BLaER1 treated with 17β-estradiol and CSF1 and Interleukin-3, amounts not matched to agents 10 nM and 100 nM (cell line): Measurements from ENCODE around the gene MKLN1.
A peak's percentile ranks its signal among the peaks of the same experiment; 100 is the strongest.

Experiments used
- H3K27ac ChIP-seq, 11 experiments: shearing (Covaris generic); formaldehyde crosslinking; 2 replicates each; pipeline ENCODE4 v1.8.1; 2022
- H3K27me3 ChIP-seq, 11 experiments: shearing (Covaris generic); formaldehyde crosslinking; 2 replicates each; pipeline ENCODE4 v1.8.1; 2022
- H3K36me3 ChIP-seq, 11 experiments: shearing (Covaris generic); formaldehyde crosslinking; 2 replicates each; pipeline ENCODE4 v1.8.1; 2022
- H3K4me1 ChIP-seq, 10 experiments: shearing (Covaris generic); formaldehyde crosslinking; 2 replicates each; pipeline ENCODE4 v1.8.1; 2022
- H3K4me2 ChIP-seq, 11 experiments: shearing (Covaris generic); formaldehyde crosslinking; 2 replicates each; pipeline ENCODE4 v1.8.1; 2022
- H3K4me3 ChIP-seq, 10 experiments: shearing (Covaris generic); formaldehyde crosslinking; 2 replicates each; pipeline ENCODE4 v1.8.1; 2022
- H3K9ac ChIP-seq, 11 experiments: shearing (Covaris generic); formaldehyde crosslinking; 2 replicates each; pipeline ENCODE4 v1.8.1; 2022
- H3K9me3 ChIP-seq, 11 experiments: shearing (Covaris generic); formaldehyde crosslinking; replicated peaks in 1 of 11; 2 replicates each; pipeline ENCODE4 v1.8.1; 2022
- H4K20me1 ChIP-seq, 11 experiments: shearing (Covaris generic); formaldehyde crosslinking; 2 replicates each; pipeline ENCODE4 v1.8.1; 2022
- Cebpa-rat ChIP-seq, 11 experiments: shearing (Covaris generic); IDR thresholded peaks; 2 replicates each; pipeline ENCODE4 v1.8.1; 2022

MKLN1 gene

GRCh38 chr7:131327626-131328376 lies at the start of gene MKLN1:
MKLN1 (plus strand) TSS chr7:131327876; CDS start chr7:131327900, 24 bp downstream.
- Histone ChIP-seq H3K4me2 (peak within 1 kb of the TSS; percentile 85 to 96 (median 93)), H3K36me3 (peaks cover 3 to 14% (median 3%) of the 10 kb centered on the region in 11 experiments; a peak in 21 of 22 replicates), H3K27ac (peak within 1 kb of the TSS; percentile 96 to 100 (median 99)), H4K20me1 (peaks cover 10 to 39% (median 27%) of the 10 kb centered on the region in 11 experiments; a peak in 17 of 22 replicates), H3K9me3 (peaks cover under 1 to 6% (median 3%) of the 10 kb centered on the region in 11 experiments; a peak in 20 of 22 replicates), H3K9ac (peak within 1 kb of the TSS; percentile 96 to 100 (median 99)), H3K4me3 (peak within 1 kb of the TSS; percentile 77 to 98 (median 96)), H3K27me3 (no peaks in the 10 kb centered on the region), H3K4me1 (peaks cover 22 to 57% (median 27%) of the 10 kb centered on the region in 10 experiments)
- TF ChIP-seq Cebpa-rat (IDR thresholded peaks at IDR 0.05) = no peak

DNA sequence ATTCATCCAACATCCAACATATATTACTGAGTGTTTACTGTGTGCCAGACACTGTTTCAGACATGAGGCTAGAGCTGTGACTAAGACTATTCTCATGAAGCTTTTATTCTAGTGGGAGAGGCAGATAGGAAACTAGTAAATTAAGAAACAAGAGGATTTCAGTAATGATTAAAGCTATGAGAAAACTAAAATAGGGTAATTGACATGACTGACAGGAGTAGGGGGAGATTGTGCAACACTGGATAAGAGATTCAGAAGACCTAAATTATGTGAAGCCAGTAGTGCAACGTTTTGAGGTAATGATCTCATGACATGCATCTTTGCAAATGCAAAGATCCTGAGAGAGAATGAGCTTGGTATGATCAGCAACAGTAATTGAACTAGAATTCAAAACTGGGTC lies 48.6 kb upstream of the MKLN1 start:
- Histone ChIP-seq H3K27ac (no peak overlapping the region), H3K4me1 (peaks cover 0 to 23% (median 0%) of the 10 kb centered on the region in 10 experiments; a peak in 7 of 20 replicates), H3K9ac (no peak overlapping the region), H3K9me3 (peaks cover 0 to 13% (median 0%) of the 10 kb centered on the region in 11 experiments; a peak in 8 of 22 replicates), H3K4me2 (no peak overlapping the region), H3K4me3 (no peak overlapping the region), H3K36me3 (no peaks in the 10 kb centered on the region), H4K20me1 (no peaks in the 10 kb centered on the region), H3K27me3 (no peaks in the 10 kb centered on the region)
- no peak; a peak in 1 of 22 replicates for TF ChIP-seq Cebpa-rat (IDR thresholded peaks at IDR 0.05)

DNA sequence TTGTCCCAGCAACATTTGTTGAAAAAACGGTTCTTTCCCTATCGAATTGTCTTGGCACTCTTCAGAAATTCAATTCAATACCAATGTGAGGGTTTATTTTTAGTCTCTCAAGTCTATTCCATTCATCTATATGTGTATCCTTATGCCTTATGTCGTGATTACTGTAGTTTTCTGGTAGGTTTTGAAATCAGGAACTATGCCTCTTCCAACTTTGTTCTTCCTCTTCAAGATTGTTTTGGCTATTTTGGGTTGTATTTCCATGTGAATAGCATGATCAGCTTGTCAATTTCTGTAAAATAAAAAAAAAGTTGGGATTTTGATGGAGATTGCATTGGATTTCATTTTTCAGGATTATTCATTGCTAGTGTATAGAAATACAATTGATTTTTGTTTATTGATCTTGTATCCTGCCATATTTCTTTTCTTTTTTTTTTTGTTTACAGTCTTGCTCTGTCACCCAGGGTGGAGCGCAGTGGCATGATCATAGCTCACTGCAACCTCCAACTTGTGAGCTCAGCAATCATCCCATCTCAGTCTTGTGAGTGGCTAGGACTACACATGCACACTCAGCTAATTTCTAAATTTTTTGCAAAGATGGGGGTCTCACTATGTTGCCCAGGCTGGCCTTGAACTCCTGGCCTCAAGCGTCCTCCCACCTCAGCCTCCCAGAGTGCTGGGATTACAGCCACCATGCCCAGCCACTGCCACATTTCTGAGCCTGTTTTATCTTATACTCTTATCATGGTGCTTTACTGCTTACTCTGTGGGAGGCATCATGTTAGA lies 46.2 kb upstream of the MKLN1 start:
- Histone ChIP-seq H4K20me1 (no peaks in the 10 kb centered on the region), H3K4me3 (no peak overlapping the region; a peak in 1 of 20 replicates), H3K4me2 (peak overlapping the region in 3 of 11 experiments; percentile 39 to 87 (median 81); a peak in 6 of 22 replicates), H3K27ac (peak overlapping the region in 2 of 11 experiments; percentile 21 to 35; a peak in 2 of 22 replicates), H3K9ac (no peak overlapping the region), H3K36me3 (no peaks in the 10 kb centered on the region), H3K9me3 (peaks cover 0 to 13% (median 0%) of the 10 kb centered on the region in 11 experiments; a peak in 8 of 22 replicates), H3K27me3 (no peaks in the 10 kb centered on the region), H3K4me1 (peaks cover 10 to 28% (median 11%) of the 10 kb centered on the region in 10 experiments)
- no peak for TF ChIP-seq Cebpa-rat (IDR thresholded peaks at IDR 0.05)

DNA sequence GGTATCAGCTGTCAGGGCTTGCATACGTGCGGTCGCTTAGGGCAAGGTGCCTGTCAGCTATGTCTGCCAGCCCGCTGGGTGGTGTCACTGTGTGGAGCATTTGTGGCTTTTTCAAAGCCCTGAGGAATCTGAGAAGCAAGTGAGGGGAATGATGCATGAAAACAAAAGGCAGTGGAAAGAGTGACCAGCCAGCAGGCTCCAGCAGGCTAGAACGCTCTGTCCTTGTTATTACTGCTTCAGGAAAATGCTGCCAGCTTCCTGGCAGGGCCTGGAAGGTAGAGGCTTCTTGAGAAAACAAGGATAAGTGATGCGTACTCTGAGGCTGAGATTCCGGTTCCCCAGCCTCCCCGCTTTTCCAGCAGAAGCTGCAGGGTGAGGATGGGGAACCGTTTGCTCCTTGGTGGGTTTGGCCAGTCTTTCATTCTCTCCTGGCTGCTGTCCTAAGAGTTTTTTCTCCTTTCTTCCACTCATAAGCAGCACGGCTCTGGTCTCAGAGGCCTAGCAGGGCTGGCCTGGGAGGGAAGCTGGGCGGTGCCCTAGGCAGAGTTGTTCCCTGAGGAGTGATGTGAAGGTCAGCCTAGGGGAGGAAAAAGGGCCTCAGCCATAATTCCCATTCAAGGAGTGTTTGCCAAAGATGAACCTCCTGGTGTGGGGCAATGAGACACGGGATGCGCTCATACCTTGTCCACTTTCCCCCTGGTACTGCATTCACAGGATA lies 42.8 kb upstream of the MKLN1 start:
- Histone ChIP-seq H3K9me3 (peaks cover 6 to 29% (median 17%) of the 10 kb centered on the region in 11 experiments; a peak in 19 of 22 replicates), H3K4me1 (peaks cover 10 to 28% (median 11%) of the 10 kb centered on the region in 10 experiments), H3K36me3 (no peaks in the 10 kb centered on the region), H3K9ac (peak overlapping the region in 2 of 11 experiments; percentile 29 to 51; a peak in 2 of 22 replicates), H3K4me2 (peak overlapping the region in 9 of 11 experiments; percentile 6 to 62 (median 47); a peak in 16 of 22 replicates), H3K27ac (peak overlapping the region in 1 of 11 experiments; percentile 19; a peak in 4 of 22 replicates), H3K4me3 (no peak overlapping the region), H4K20me1 (no peaks in the 10 kb centered on the region), H3K27me3 (no peaks in the 10 kb centered on the region)
- TF ChIP-seq Cebpa-rat (IDR thresholded peaks at IDR 0.05) = no peak

DNA sequence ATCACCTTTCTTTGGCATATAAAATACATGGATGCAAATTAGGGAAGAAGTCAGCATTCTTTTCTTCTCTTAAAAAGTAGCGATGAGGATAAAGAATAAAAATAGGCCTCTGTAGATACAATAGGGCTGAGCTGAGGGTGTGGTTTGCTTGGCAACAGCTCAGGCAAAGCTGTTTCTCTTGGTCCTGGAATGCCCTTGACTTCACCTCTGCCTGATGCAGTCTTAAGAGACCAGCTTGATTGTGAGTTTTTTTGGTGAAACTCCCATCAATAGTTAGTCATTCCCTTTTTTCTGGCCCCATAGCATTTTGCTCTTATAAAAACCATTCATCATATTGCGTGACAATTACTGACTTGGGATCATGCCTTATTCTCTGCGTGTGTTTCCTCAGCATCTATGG lies 42.1 kb upstream of the MKLN1 start:
- Histone ChIP-seq H3K4me1 (peaks cover 10 to 24% (median 11%) of the 10 kb centered on the region in 10 experiments), H3K27me3 (no peaks in the 10 kb centered on the region), H4K20me1 (no peaks in the 10 kb centered on the region), H3K9ac (no peak overlapping the region), H3K27ac (no peak overlapping the region; a peak in 1 of 22 replicates), H3K9me3 (peaks cover 6 to 25% (median 17%) of the 10 kb centered on the region in 11 experiments; a peak in 19 of 22 replicates), H3K36me3 (no peaks in the 10 kb centered on the region), H3K4me2 (no peak overlapping the region), H3K4me3 (no peak overlapping the region)
- no peak for TF ChIP-seq Cebpa-rat (IDR thresholded peaks at IDR 0.05)

DNA sequence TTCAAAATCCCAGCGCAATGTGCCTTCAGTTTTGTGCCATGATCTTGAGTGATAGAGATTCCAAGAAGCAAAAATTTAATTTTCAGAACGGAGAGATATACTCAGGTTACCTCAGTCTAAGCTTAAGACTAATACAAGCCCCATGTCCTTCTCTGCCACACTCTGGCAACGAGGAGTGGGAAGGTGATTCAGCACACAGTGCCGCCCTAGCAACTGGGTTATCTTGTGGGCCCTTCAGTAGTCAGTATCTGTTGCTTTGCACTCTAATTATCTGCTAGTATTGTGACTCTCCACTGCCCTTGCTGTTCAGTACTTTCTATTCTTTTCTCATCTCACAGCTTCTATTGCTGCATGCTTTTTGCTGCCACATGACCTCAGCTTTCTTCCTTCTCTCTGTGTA lies 39.2 kb upstream of the MKLN1 start:
- H3K4me2 ChIP-seq = no peak overlapping the region
- peaks cover 0 to 12% (median 10%) of the 10 kb centered on the region in 10 experiments; a peak in 16 of 20 replicates for H3K4me1 ChIP-seq
- H3K9me3 ChIP-seq = peaks cover 6 to 20% (median 16%) of the 10 kb centered on the region in 11 experiments; a peak in 19 of 22 replicates
- no peaks in the 10 kb centered on the region for H4K20me1 ChIP-seq
- H3K4me3 ChIP-seq = no peak overlapping the region
- no peak for TF ChIP-seq Cebpa-rat (IDR thresholded peaks at IDR 0.05)
- H3K36me3 ChIP-seq = no peaks in the 10 kb centered on the region
- H3K27me3 ChIP-seq = no peaks in the 10 kb centered on the region
- H3K27ac ChIP-seq = no peak overlapping the region
- no peak overlapping the region for H3K9ac ChIP-seq

DNA sequence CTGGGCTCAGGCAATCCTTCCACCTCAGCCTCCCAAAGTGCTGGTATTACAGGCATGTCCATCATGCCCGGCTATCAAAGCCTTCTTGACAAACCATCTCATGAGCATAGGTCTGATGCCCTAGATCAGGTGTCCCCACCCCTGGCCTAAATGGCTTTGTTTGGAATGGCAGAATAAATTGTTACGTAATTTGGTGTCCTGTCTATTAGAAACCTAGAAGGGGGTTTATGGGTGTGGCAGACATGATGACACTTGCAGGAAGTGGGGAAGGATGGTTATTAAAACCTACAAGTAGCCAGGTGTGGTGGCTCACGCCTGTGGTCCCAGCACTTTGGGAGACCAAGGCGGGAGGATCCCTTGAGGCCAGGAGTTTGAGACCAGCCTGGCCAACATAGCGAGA lies 38.6 kb upstream of the MKLN1 start:
- H3K27me3 ChIP-seq = no peaks in the 10 kb centered on the region
- H3K4me1 ChIP-seq = peaks cover 0 to 12% (median 10%) of the 10 kb centered on the region in 10 experiments; a peak in 16 of 20 replicates
- no peak overlapping the region for H3K9ac ChIP-seq
- 0 out of 22 replicates have a peak, but pooled peaks of 1 of the 11 experiments have one; percentile 47 for TF ChIP-seq Cebpa-rat (IDR thresholded peaks at IDR 0.05)
- no peak overlapping the region for H3K4me3 ChIP-seq
- no peaks in the 10 kb centered on the region for H4K20me1 ChIP-seq
- H3K27ac ChIP-seq = no peak overlapping the region
- peaks cover 6 to 20% (median 16%) of the 10 kb centered on the region in 11 experiments; a peak in 19 of 22 replicates for H3K9me3 ChIP-seq
- no peaks in the 10 kb centered on the region for H3K36me3 ChIP-seq
- H3K4me2 ChIP-seq = no peak overlapping the region

DNA sequence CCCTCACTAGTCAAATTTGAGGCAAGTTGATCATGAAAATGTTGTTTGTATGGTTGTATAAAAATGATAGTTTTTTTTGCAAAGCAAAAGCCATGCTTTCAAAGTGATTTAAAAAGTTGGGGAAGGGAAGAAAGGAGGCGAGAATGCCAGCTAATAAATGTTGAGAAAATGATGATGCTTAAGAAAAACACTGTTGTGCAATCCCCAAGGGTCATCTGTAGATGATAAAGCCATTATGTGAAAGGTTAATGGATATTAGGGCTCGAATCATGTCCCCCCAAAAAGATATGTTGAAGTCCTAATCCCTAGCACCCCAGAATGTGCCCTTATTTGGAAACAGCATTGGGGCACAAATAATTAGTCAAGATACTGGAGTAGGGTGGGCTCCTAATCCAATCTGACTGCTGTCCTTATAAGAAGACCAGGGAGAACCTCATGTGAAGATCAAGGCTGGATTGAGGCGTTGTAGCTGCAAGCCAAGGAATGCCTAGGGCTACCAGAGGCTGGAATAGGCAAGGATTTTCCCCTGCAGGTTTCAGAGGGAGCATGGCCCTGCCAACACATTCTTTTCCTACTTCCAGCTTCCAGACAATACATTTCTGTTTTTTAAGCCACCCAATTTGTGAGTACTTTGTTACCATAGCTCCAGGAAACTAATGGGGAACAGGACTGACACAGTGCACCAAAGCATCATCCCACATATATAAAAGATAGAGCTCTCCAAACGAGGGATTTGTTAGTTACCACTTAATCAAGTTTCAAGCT lies 35.4 kb upstream of the MKLN1 start:
- H3K4me3 ChIP-seq = no peak overlapping the region
- no peaks in the 10 kb centered on the region for H3K4me1 ChIP-seq
- no peaks in the 10 kb centered on the region for H3K36me3 ChIP-seq
- H3K9me3 ChIP-seq = peaks cover 6 to 18% (median 12%) of the 10 kb centered on the region in 11 experiments; a peak in 19 of 22 replicates
- no peaks in the 10 kb centered on the region for H3K27me3 ChIP-seq
- H3K9ac ChIP-seq = no peak overlapping the region
- no peaks in the 10 kb centered on the region for H4K20me1 ChIP-seq
- no peak for TF ChIP-seq Cebpa-rat (IDR thresholded peaks at IDR 0.05)
- H3K27ac ChIP-seq = no peak overlapping the region
- no peak overlapping the region for H3K4me2 ChIP-seq
